ENCODE results near the gene ZIC1. TPM values are rescaled to one million over a fixed set of nuclear protein-coding genes. Genes with fewer than 3 reads are reported as not detected.

Gene ZIC1
- total RNA-seq, 1 donor from 2014 or later: not detected

DNA sequence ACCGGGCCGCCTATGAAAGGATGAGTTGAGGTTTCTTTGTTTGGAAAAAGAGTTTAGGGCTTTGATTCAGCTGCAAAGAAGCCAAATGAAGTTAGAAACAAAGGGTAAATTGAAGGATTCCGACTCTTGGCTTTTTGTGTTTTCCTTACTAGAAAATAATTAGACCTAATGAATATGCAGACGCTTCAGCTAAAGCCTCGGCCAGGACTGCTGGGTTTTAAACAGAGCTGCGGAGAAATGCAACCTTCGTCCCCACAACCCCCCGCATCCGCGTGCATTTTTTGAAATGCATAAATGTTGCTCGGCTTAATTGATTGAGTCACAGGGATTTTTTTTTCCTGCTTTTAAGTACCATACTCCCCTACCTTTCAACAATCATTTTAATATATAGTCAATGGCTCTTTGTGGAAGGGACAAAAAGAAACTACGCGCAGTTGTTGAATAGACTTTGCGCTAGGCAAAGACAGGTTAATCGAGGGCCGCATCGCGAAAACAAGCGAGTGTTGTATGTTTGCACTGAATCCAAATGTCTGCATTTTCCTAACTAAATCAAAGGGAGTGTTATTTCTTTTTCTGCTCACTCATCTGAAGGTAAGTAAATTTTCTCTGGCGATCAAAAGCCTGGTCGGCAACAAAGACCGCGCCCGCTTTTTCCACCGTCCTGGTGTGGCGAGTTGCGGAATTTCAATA, 1.5 kb upstream of the ZIC1 start:
- intact Hi-C loops (cut with micrococcal nuclease): loop anchor here (1.0 to 2.0 kb wide), 3 partner anchors 8 to 17 kb away; no protein-coding TSS in a partner anchor

- intact Hi-C loops (cut with micrococcal nuclease): no loop called here
Observed at GRCh38 chr3:147408188-147409100, 721 bp upstream of the ZIC1 start.

- intact Hi-C loops (cut with micrococcal nuclease): loop anchor here (5.0 kb wide), 1 partner anchor 33 kb away; no protein-coding TSS in a partner anchor
Observed at GRCh38 chr3:147410116-147410525, 956 bp downstream of the ZIC1 start.

DNA sequence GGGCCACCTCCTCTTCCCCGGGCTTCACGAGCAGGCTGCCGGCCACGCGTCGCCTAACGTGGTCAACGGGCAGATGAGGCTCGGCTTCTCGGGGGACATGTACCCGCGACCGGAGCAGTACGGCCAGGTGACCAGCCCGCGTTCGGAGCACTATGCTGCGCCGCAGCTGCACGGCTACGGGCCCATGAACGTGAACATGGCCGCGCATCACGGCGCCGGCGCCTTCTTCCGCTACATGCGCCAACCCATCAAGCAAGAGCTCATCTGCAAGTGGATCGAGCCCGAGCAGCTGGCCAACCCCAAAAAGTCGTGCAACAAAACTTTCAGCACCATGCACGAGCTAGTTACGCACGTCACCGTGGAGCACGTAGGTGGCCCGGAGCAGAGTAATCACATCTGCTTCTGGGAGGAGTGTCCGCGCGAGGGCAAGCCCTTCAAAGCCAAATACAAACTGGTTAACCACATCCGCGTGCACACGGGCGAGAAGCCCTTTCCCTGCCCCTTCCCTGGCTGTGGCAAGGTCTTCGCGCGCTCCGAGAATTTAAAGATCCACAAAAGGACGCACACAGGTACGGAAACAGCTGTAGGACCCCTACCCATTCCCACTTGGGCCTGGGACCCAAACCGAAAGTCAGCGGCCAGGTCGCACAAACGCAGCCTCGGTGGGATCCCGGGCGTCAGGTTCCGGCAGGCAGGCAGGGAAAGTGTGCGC, 1.5 kb downstream of the ZIC1 start:
- intact Hi-C loops (cut with micrococcal nuclease): loop anchor here (5.0 kb wide), 1 partner anchor 33 kb away; no protein-coding TSS in a partner anchor

DNA sequence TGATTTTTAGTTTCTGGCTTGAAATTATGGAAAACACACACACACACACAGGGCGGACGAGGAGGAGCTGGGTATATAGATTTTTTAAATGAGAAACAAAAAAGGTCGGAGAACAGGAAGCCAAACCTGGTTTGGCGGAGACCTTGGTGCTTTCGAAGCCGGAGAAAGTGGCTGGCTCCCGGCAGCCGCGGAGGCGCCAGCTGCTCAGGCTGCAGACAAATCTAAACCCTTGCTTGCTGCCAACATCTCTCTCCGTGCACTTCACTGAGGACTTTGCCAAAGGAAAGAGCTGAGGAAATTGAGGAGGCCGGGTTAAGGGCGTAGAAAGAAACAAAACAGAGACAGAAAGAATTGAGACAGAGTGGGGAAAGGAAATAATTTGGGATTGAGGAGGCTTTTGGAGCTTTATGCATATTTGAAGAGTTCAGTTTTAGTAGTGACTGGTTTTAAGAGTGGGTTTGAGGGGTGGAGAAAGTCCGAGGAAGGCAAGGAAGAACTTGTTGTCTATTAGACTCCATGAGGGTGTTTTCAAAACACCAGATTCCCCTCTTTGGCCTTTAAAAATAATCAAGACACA, 2.2 kb downstream of the ZIC1 start:
- intact Hi-C loops (cut with micrococcal nuclease): loop anchor here (5.0 kb wide), 1 partner anchor 34 kb away; no protein-coding TSS in a partner anchor

- intact Hi-C loops (cut with micrococcal nuclease): loop anchor here (2.0 to 5.0 kb wide), 2 partner anchors 23 to 35 kb away; no protein-coding TSS in a partner anchor
Observed at GRCh38 chr3:147411815-147412241, 2.7 kb downstream of the ZIC1 start.

GRCh38 chr3:147412261-147412916, 3.2 kb downstream of the ZIC1 start:
- intact Hi-C loops (cut with micrococcal nuclease): loop anchor here (2.0 to 5.0 kb wide), 2 partner anchors 24 to 35 kb away; no protein-coding TSS in a partner anchor

DNA sequence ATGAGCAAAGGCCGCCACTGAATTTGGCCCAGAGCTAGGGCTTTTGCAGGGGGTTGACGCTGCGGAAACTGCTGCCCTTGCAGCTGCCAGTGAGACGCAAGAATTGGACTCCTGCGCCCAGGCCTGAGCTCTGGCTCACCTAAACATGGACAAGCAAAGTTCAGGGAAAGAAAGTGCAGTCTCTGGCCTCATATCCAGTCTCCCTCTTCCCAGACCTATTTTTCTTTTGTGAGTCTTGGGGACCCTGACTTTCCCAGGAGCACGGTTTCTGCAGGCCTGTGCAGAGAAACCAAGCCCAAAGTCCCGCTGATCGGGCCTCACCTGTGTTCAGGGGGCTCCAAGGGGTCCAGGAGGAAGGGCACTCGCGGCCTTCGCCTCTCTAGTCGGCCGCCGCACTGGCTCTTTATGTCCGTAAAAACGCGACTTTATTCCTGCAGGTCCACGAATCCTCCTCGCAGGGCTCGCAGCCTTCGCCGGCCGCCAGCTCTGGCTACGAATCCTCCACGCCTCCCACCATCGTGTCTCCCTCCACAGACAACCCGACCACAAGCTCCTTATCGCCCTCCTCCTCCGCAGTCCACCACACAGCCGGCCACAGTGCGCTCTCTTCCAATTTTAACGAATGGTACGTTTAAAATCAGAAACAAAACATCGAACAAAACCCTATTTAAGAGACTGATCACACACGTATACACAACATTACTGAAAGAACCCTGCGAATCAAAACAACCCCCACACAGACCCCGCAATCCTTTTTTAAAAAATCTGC, 3.9 kb downstream of the ZIC1 start:
- intact Hi-C loops (cut with micrococcal nuclease): loop anchor here (1.0 to 5.0 kb wide), 3 partner anchors 8 to 36 kb away; no protein-coding TSS in a partner anchor

- intact Hi-C loops (cut with micrococcal nuclease): loop anchor here (1.0 to 5.0 kb wide), 3 partner anchors 7 to 37 kb away; no protein-coding TSS in a partner anchor
Observed at GRCh38 chr3:147413686-147414389, 4.7 kb downstream of the ZIC1 start.

DNA sequence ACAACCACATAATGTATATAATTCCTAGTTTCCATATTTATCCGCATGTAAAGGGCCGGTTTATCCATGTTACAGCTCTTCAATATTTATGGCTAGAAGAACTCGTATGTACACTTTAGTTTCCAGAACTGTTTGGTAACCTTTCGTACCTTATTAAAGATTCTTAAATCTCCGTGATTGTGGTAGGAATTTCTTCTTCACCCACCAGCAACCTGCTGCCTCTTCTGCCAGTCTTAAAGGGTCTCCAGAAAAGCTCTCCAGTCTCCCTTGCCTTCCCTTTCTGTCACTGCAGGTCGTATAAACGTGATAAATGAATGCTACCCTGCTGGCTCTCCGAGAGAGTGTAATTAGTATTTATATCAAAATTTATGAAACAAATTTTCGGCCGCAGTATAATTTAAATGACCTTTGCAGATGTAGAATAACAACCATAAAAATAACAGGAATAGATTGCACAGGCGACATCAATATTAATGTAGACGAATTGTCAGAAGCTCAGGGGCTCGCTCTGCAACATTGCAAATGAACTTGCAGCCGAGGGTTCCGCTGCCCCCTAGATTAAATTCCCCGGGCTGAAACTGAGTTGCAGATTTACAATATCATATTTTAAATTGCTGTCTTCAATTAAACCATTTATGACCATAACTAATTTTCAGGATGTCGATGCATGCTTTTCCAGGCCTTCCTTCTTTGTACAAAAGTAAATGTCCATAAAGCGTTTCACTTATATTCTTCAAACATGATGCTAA, 5.4 kb downstream of the ZIC1 start:
- intact Hi-C loops (cut with micrococcal nuclease): loop anchor here (5.0 kb wide), 1 partner anchor 37 kb away; no protein-coding TSS in a partner anchor

DNA sequence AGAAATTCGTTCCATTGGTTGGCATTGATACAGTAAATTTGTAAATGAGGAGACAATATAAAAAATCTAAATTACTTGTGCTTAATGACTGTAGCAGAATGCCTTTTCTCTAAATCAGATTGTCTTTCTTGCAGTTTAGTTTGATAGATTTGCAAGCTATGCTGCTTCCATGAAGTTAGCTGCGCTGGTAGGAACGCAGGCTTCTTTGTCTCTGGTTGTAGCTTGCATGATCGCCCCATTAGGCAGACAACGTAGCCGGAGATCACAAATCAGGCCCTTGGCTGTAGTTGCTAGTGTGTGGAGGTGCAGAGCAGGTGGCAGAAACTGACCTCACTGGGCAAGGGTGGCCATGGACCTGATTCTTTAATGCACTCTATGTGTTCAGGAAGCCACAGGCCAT, 6.1 kb downstream of the ZIC1 start:
- intact Hi-C loops (cut with micrococcal nuclease): no loop called here

- intact Hi-C loops (cut with micrococcal nuclease): no loop called here
Observed at GRCh38 chr3:147415874-147416273, 6.7 kb downstream of the ZIC1 start.

- intact Hi-C loops (cut with micrococcal nuclease): no loop called here
Observed at GRCh38 chr3:147416931-147417330, 7.8 kb downstream of the ZIC1 start.

GRCh38 chr3:147417551-147418295, 8.6 kb downstream of the ZIC1 start:
- intact Hi-C loops (cut with micrococcal nuclease): loop anchor here (2.0 kb wide), 1 partner anchor 63 kb away; no protein-coding TSS in a partner anchor

- intact Hi-C loops (cut with micrococcal nuclease): loop anchor here (2.0 kb wide), 1 partner anchor 64 kb away; no protein-coding TSS in a partner anchor
Observed at GRCh38 chr3:147418371-147418781, 9.2 kb downstream of the ZIC1 start.

DNA sequence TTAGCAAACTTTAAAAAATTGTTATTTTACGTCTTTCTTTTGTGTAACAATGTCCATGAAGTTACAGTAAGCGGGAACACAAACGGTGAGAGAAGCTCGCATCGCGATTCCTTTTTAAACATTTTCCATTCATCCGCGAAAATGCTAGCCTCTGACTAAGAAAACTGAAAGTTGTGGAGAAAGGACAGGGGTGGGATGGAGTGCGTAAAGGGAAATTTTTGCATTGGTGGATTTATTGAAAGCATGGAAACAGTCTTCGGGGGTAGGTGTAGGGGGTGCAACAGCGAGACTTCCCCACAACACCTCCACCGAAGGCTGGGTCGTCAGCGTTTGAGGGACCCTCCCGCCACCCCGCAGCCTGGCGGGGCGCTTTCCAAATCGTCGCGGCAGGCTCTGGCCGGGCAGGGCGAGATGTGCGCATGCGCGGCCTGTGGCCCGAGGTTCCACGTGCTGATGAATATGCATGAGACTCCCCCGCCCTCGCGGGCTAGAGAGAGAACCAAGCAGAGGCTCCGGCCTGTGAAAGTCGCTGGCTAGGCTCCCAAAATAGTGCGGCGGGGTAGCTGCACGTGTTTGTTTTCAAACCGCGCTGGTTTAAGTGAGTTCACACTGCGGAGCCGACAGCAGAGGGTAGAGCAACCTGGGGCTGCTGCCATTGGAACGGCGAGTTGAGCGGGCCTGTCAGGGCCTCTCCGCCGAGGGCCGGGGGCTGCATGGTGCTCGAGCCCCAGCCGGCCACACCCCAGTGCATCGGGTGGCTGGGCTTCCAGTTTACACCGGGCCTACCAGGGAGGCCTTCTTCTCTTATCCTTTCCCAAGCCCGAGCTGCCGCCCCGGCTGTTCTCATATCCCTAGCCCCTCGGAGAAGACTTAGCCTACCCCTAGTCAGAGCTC, 9.9 kb downstream of the ZIC1 start:
- intact Hi-C loops (cut with micrococcal nuclease): loop anchor here (2.0 kb wide), 1 partner anchor 64 kb away; no protein-coding TSS in a partner anchor
